ENCODE measurements around the gene BARHL2.

- no peak for TF ChIP-seq CTCF (conservative IDR thresholded peaks at IDR 0.05)
- no peak for TF ChIP-seq EZH2 (IDR thresholded peaks at IDR 0.05; ENCODE audit: low read depth)
These were observed 10.4 kb downstream of the BARHL2 start for GRCh38 chr1:90706437-90707362.

Data from PC-9 (cell line).